GM12878 (cell line): ENCODE results near the gene GSK3A. TPM values are rescaled to one million over a fixed set of nuclear protein-coding genes. Genes with fewer than 3 reads are reported as not detected.

Source experiments
- ATAC-seq: fragments of 200-7000 bp; cut with Tn5 transposase; 3 replicates; pipeline ENCODE4 v1.9.1; 2020; ENCODE audit warnings: mild to moderate bottlenecking, moderate library complexity
- BruUV-seq: library from RNA; stranded (reverse); fragments of 400-500 nt; replicated peaks from 2 replicates; lab custom pipeline; 2021; lab: Mats Ljungman, UMichigan
- CTCF ChIA-PET: fragments of 300-600 bp; sonication (Branson Sonifier 250); formaldehyde crosslinking; extraction: SDS; loops from one replicate; lab custom pipeline; 2021; ENCODE audit warnings: inconsistent platforms; lab: Yijun Ruan, JAX
- POLR2A ChIA-PET: fragments of 350-600 bp; formaldehyde crosslinking; extraction: SDS; loops from one replicate; lab custom pipeline; 2021; ENCODE audit warnings: inconsistent platforms; lab: Charles Lee
- RAD21 ChIA-PET: fragments of 300-600 bp; sonication (Branson Sonifier 250); formaldehyde crosslinking; loops from one replicate; lab custom pipeline; 2023; ENCODE audit warnings: antibody characterized with exemption; ENCODE audit not compliant: unreplicated experiment; lab: Charles Lee
- SMC1A ChIA-PET: fragments of 300-600 bp; sonication (Branson Sonifier 250); formaldehyde crosslinking; loops from one replicate; lab custom pipeline; 2023; ENCODE audit not compliant: unreplicated experiment, uncharacterized antibody; lab: Charles Lee
- DNase-seq: peaks from one replicate; pipeline ENCODE4 v3.0.0-alpha.2; 2011; ENCODE audit warnings: low read depth, low spot score
- FAIRE-seq: peaks from 3 replicates; lab custom pipeline; 2011; peaks lifted over from hg19 to GRCh38; lab: Jason Lieb, UNC
- H2AFZ ChIP-seq: 2 replicates; pipeline ENCODE4 v1.6.0; 2011; ENCODE audit warnings: low read depth, low read length, control low read depth; ENCODE audit not compliant: control insufficient read depth
- H3K27ac ChIP-seq: 2 replicates; pipeline ENCODE4 v1.5.1; 2011; ENCODE audit warnings: control low read depth; ENCODE audit not compliant: control insufficient read depth, insufficient read depth
- H3K27me3 ChIP-seq, 2 experiments: replicated peaks in 1 of 2; 2 replicates each; pipeline versions ENCODE4 v1.6.0 to v1.6.1; 2011; ENCODE audit warnings: low read length in 1 of 2; ENCODE audit not compliant: control insufficient read depth in 2 of 2, insufficient read depth in 2 of 2
- H3K36me3 ChIP-seq, 2 experiments: 2 replicates each; pipeline ENCODE4 v1.5.1; 2011; ENCODE audit warnings: low read length in 1 of 2; ENCODE audit not compliant: control insufficient read depth in 2 of 2, insufficient read depth in 2 of 2
- H3K4me1 ChIP-seq: 2 replicates; pipeline ENCODE4 v1.6.1; 2011; ENCODE audit warnings: mild to moderate bottlenecking, low read length, moderate library complexity, mixed read lengths; ENCODE audit not compliant: control insufficient read depth, insufficient read depth
- H3K4me2 ChIP-seq: 2 replicates; pipeline ENCODE4 v1.6.0; 2011; ENCODE audit warnings: control low read depth; ENCODE audit not compliant: control insufficient read depth, insufficient read depth
- H3K4me3 ChIP-seq: fragments of 200-600 bp; sonication (generic); 2 replicates; pipeline ENCODE4 v1.5.1; 2016
- H3K79me2 ChIP-seq: 2 replicates; pipeline ENCODE4 v1.6.0; 2011; ENCODE audit warnings: low read length; ENCODE audit not compliant: control insufficient read depth, insufficient read depth
- H3K9ac ChIP-seq: 2 replicates; pipeline ENCODE4 v1.8.0; 2011; ENCODE audit warnings: low read length, control low read depth, mixed read lengths; ENCODE audit not compliant: control insufficient read depth, insufficient read depth
- H3K9me3 ChIP-seq: replicated peaks from 3 replicates; pipeline ENCODE4 v1.5.1; 2011; ENCODE audit warnings: mild to moderate bottlenecking, low read length; ENCODE audit not compliant: control insufficient read depth, insufficient read depth
- H4K20me1 ChIP-seq: 2 replicates; pipeline ENCODE4 v1.6.0; 2011; ENCODE audit not compliant: control insufficient read depth, insufficient read depth
- LARP7 ChIP-seq: fragments of 450-650 bp; IDR thresholded peaks from 2 replicates; pipeline ENCODE4 v1.6.1; 2017; ENCODE audit warnings: mild to moderate bottlenecking
- NBN ChIP-seq: fragments of 450-650 bp; IDR thresholded peaks from 2 replicates; pipeline ENCODE4 v1.6.1; 2016
- PAX8 ChIP-seq: fragments of 450-650 bp; IDR thresholded peaks from 2 replicates; pipeline ENCODE4 v1.6.1; 2017; ENCODE audit warnings: mild to moderate bottlenecking, moderate library complexity
- RUNX3 ChIP-seq: IDR thresholded peaks from 2 replicates; pipeline ENCODE4 v1.6.1; 2012; ENCODE audit warnings: low read length, inconsistent platforms
- SMC3 ChIP-seq: IDR thresholded peaks from 2 replicates; pipeline ENCODE4 v1.6.1; 2011; ENCODE audit warnings: low read length, improper control_type of control experiment, borderline replicate concordance
- WRNIP1 ChIP-seq: IDR thresholded peaks from 2 replicates; pipeline ENCODE4 v1.6.1; 2011; ENCODE audit warnings: low read depth, low read length, improper control_type of control experiment, borderline replicate concordance
- WGBS: methylation state at CpG from one replicate; pipeline ENCODE4 v1.1.6; 2016; ENCODE audit warnings: low lambda C conversion rate; ENCODE audit not compliant: insufficient replicate concordance, insufficient coverage; ENCODE audit errors: missing lambda C conversion rate; 5-methylcytosine and 5-hydroxymethylcytosine counted together
- in situ Hi-C: fragments of 300-500 bp; cut with MboI; formaldehyde crosslinking; loops from 9 replicates; pipeline ENCODE4 v1.14.3; 2018; ENCODE audit warnings: mixed read lengths
- intact Hi-C: fragments of 100-400 bp; cut with micrococcal nuclease; formaldehyde crosslinking; loops from one replicate; pipeline ENCODE4 v1.14.2; 2022; ENCODE audit not compliant: unreplicated experiment
- polyA plus RNA-seq, 11 experiments: library from polyadenylated mRNA; depleted of rRNA in 4 of 11; unstranded in 6 of 11; stranded (reverse) in 5 of 11; fragments of >200 nt; fragmentation: Nextera tagmentation in 4 of 11; fragmentation: Illumina TruSeq in 1 of 11; extraction: Ambion mirVana in 4 of 11; extraction: Trizol in 1 of 11; gene quantifications; 1 replicate in 1 of 11; 2 replicates in 10 of 11; pipeline versions ENCODE4 v1.2.1 to v1.2.3, GENCODE V29; 2011 to 2016; ENCODE audit warnings: inconsistent platforms in 2 of 11, missing spikeins in 2 of 11, low read depth in 1 of 11
- total RNA-seq, 4 experiments: library from RNA; depleted of rRNA in 3 of 4; stranded (reverse); fragments of >200 nt in 3 of 4; fragmentation: Illumina TruSeq in 1 of 4; extraction: Trizol in 1 of 4; gene quantifications; 2 replicates each; pipeline versions ENCODE4 v1.2.1 to v1.2.3, GENCODE V29; 2013 to 2021
- TF ChIP-seq, protein P1 (sequence below): fragments of 450-650 bp; IDR thresholded peaks from 2 replicates; pipeline ENCODE4 v1.6.1; 2016; ENCODE audit warnings: mild to moderate bottlenecking

The GSK3A gene
- total and polyA plus RNA-seq, 10 of the 15 experiments (the other 5 are each of a cell fraction or from before 2014, with no cell fraction given): 1.00 to 47.9 (median 15.2) TPM

DNA sequence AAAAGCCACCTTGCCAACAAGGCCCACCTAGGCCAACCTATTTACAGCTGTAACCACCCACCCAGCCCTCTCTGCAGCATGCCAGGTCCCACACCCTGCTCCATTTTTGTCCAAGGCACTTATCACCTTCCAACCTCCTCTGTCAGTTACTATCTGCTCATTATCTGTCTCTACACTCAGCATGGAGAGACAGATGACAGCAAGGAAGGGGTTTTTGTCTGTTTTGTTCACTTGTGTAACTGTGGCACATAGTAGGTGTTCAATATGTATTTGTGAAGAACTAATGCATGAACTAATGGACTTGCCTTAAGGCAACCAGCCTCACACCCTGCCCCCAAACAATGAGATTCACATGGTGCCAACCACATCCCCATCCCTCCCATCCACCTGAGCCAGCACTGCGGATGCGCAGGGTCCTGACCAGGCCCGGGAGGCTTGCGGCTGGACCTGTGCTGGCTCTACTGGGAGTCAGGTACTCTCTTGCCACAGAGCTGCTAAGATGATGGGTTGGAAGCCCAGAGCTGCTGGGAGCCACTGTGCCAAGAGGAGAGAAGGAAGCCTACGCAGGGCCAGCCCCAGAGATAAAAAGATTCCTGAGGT, 42.2 kb downstream of the GSK3A start:
- ATAC-seq (no peak), DNase-seq (no peak), FAIRE-seq (no peak)
- ChIA-PET CTCF (interaction anchor here (0.5 to 3.0 kb wide), 12 partner anchors 9 to 1855 kb away, joined by 3 to 11 read pairs (median 4); partner anchors contain the start of genes DEDD2, GSK3A, POU2F2 and ZNF526), SMC1A (interaction anchor here (0.8 to 6.0 kb wide), 7 partner anchors 20 to 124 kb away, joined by 3 to 23 read pairs (median 5); partner anchors contain the start of genes GSK3A, ZNF526 and ZNF574), RAD21 (interaction anchor here (1.1 to 4.6 kb wide), 6 partner anchors 16 to 77 kb away, joined by 3 to 20 read pairs (median 6); partner anchors contain the start of genes GSK3A, POU2F2 and ZNF526), POLR2A (interaction anchor here (1.0 to 3.4 kb wide), 7 partner anchors 10 to 81 kb away, joined by 3 to 22 read pairs (median 5); partner anchors contain the start of genes DEDD2 and GSK3A)
- Histone ChIP-seq H3K4me1 (peaks cover 59% of the 10 kb centered on the region), H3K27me3 (no peaks in the 10 kb centered on the region), H2AFZ (no peak overlapping the region; the same call in 1 of the 2 replicates), H3K9me3 (no peaks in the 10 kb centered on the region; the same call in 2 of the 3 replicates), H3K36me3 (peaks cover 12 to 33% of the 10 kb centered on the region in 2 experiments), H4K20me1 (no peaks in the 10 kb centered on the region), H3K4me2 (peak overlapping the region; percentile 90), H3K9ac (no peak overlapping the region; the same call in 1 of the 2 replicates), H3K79me2 (peaks cover 9% of the 10 kb centered on the region), H3K4me3 (peak overlapping the region; percentile 41; the same call in 1 of the 2 replicates), H3K27ac (peak overlapping the region; percentile 95)
- no TSS peak for BruUV-seq
- WGBS: 100% methylated on average over 5 of the region's 5 CpGs
- TF ChIP-seq LARP7 (no peak), SMC3 (0 out of 2 replicates have a peak, but pooled peaks have one; percentile 6), PAX8 (no peak), NBN (peak; percentile 9; the same call in 1 of the 2 replicates), WRNIP1 (no peak), RUNX3 (no peak)
- TF ChIP-seq, protein P1, sequence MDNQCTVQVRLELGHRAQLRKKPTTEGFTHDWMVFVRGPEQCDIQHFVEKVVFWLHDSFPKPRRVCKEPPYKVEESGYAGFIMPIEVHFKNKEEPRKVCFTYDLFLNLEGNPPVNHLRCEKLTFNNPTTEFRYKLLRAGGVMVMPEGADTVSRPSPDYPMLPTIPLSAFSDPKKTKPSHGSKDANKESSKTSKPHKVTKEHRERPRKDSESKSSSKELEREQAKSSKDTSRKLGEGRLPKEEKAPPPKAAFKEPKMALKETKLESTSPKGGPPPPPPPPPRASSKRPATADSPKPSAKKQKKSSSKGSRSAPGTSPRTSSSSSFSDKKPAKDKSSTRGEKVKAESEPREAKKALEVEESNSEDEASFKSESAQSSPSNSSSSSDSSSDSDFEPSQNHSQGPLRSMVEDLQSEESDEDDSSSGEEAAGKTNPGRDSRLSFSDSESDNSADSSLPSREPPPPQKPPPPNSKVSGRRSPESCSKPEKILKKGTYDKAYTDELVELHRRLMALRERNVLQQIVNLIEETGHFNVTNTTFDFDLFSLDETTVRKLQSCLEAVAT: 0 out of 2 replicates have a peak, but pooled peaks have one; percentile 4
- intact Hi-C loops: loop anchor here (2.0 kb wide), 1 partner anchor 17 kb away; the partner anchor contains the start of gene DEDD2
- in situ Hi-C loops: no loop called here
